Pancreas (tissue), 10 donors: ENCODE measurements around the gene ANKDD1B. TPM values are rescaled to one million over a fixed set of nuclear protein-coding genes. Genes with fewer than 3 reads are reported as not detected.
A peak's percentile ranks its signal among the peaks of the same experiment; 100 is the strongest.
"Not testable (repeated sequence)": the region's sequence is repeated elsewhere in the genome, so short reads cannot be mapped to it uniquely, and the experiment has no call there.

Source experiments
- ATAC-seq, 4 donors: fragments of 200-7000 bp; cut with Tn5 transposase; one replicate each; pipeline versions ENCODE4 v1.8.0 to v1.9.1; 2020; ENCODE audit warnings: mild to moderate bottlenecking in 4 of 4, moderate library complexity in 4 of 4
- DNase-seq, 6 donors: peaks; one replicate each; pipeline ENCODE4 v3.0.0-alpha.2; 2020
- FAIRE-seq: peaks from 2 replicates; lab custom pipeline; 2012; peaks lifted over from hg19 to GRCh38; lab: Jason Lieb, UNC
- H3K27ac ChIP-seq, 4 donors: fragments of 200-600 bp; sonication (generic); 1 replicate in 3 of 4; 2 replicates in 1 of 4; pipeline versions ENCODE4 v1.5.0 to v1.8.0; 2020
- H3K27me3 ChIP-seq, 4 donors: fragments of 200-600 bp; one replicate each; pipeline ENCODE4 v1.8.0; 2021
- H3K36me3 ChIP-seq, 3 donors: fragments of 200-600 bp; sonication (generic) in 1 of 3; one replicate each; pipeline versions ENCODE4 v1.5.0 to v1.8.0; 2020 to 2021
- H3K4me1 ChIP-seq, 3 donors: fragments of 200-600 bp; one replicate each; pipeline ENCODE4 v1.8.0; 2021
- H3K4me3 ChIP-seq, 4 donors: fragments of 200-600 bp; sonication (generic) in 2 of 4; one replicate each; pipeline versions ENCODE4 v1.5.0 to v1.8.0; 2020 to 2021
- H3K9me3 ChIP-seq, 4 donors: fragments of 200-600 bp; one replicate each; pipeline ENCODE4 v1.8.0; 2021
- WGBS, 2 donors: extraction: QIAGEN DNeasy Blood & Tissue Kit; methylation state at CpG; one replicate each; pipeline ENCODE4 v1.1.7; 2013; 5-methylcytosine and 5-hydroxymethylcytosine counted together
- intact Hi-C, 3 donors: fragments of 100-400 bp; cut with DNase I; formaldehyde crosslinking; loops; one replicate each; pipeline versions ENCODE4 v1.11.1 to v1.14.2; 2022
- polyA plus RNA-seq, 2 donors: library from polyadenylated mRNA; stranded (reverse); fragments of 200-250 nt; gene quantifications; one replicate each; pipeline ENCODE4 v1.2.3, GENCODE V29; 2013
- total RNA-seq, 6 donors: library from RNA; stranded (reverse); fragmentation: NEBNext Ultra II Directional in 4 of 6; extraction: Animal tissue kit (Norgen Biotek cat#: 25700) in 4 of 6; gene quantifications; one replicate each; pipeline versions ENCODE4 v1.2.1 to v1.2.4, GENCODE V29; 2021 to 2023
- TF ChIP-seq, protein P1 (sequence below), 4 donors: fragments of 200-600 bp; sonication (generic) in 3 of 4; IDR thresholded peaks; one replicate each; pipeline versions ENCODE4 v1.5.0 to v1.8.0; 2021; ENCODE audit warnings: antibody characterized with exemption in 4 of 4
- donor health status: healthy with polysubstance abuse.
- donor health status: DM: no; HTN: no; CAD: no; lungs with moderate emphysema.
- donor health status: DM: no; HTN: no; CAD: no.
- donor health status: control.
- donor health status: control.
- donor health status: Bipolar disorder and iron deficiency.
- donor health status: DM: yes; HTN: yes; CAD: no.
- donor health status: DM: no; HTN: no; CAD: no.
- donor health status: DM: no; HTN: no; CAD: no.
- donor health status: DM: yes; HTN: yes; CAD: no.

ANKDD1B gene
- total and polyA plus RNA-seq, 8 donors: 0.38 to 1.3 (median 0.60) TPM

DNA sequence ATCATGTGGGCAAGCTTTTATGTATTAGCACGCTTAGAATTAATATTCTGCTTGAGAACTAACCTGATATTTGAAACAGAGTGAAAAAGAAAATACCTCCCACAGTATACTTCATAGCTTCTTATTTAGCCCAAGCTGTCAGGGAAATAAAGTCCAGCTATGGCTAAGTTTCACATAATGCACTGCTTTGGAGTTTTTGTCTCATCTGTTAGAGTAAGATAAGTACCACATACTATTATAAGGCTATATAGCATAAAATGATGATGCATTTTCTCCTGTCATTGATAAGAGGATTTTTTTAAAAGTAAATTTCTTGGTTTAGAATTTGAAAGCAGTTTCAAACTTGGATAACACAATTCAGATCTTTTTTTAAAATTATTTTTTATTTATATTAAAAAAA is 2.4 kb upstream of the ANKDD1B start:
- H3K36me3 ChIP-seq: no peaks in the 10 kb centered on the region
- no peaks in the 10 kb centered on the region for H3K4me1 ChIP-seq
- H3K27ac ChIP-seq: no peak overlapping the region
- no peaks in the 10 kb centered on the region for H3K9me3 ChIP-seq
- FAIRE-seq (no peak), DNase-seq (no peak), ATAC-seq (no peak)
- TF ChIP-seq, protein P1, sequence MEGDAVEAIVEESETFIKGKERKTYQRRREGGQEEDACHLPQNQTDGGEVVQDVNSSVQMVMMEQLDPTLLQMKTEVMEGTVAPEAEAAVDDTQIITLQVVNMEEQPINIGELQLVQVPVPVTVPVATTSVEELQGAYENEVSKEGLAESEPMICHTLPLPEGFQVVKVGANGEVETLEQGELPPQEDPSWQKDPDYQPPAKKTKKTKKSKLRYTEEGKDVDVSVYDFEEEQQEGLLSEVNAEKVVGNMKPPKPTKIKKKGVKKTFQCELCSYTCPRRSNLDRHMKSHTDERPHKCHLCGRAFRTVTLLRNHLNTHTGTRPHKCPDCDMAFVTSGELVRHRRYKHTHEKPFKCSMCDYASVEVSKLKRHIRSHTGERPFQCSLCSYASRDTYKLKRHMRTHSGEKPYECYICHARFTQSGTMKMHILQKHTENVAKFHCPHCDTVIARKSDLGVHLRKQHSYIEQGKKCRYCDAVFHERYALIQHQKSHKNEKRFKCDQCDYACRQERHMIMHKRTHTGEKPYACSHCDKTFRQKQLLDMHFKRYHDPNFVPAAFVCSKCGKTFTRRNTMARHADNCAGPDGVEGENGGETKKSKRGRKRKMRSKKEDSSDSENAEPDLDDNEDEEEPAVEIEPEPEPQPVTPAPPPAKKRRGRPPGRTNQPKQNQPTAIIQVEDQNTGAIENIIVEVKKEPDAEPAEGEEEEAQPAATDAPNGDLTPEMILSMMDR (IDR thresholded peaks at IDR 0.05): no peak
- no peaks in the 10 kb centered on the region for H3K27me3 ChIP-seq
- WGBS, 2 donors: 93 to 100% methylated on average over 1 of the region's 1 CpG
- intact Hi-C loops: no loop called here
- no peak overlapping the region for H3K4me3 ChIP-seq

DNA sequence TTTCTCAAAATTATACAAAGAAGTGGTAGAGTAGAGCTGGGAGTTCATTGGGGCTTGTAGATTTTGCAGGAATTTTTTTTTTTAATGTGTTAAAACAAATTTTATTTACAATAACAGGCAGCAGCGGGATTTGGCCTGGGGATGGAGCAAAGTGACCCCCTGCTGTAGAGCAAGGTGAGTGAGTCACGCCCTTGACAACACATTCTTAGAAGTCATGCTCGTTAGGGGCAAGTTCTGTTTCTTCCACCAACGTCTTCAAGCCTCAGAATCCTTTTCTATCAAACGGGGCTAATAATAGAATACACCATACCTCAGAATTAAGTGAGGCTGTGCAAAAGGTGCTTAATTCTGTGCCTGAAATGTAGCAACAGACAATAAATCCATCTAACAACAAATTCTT is 1.1 kb upstream of the ANKDD1B start:
- 89 to 95% methylated on average over 5 of the region's 5 CpGs for WGBS, 2 donors
- no peak for FAIRE-seq

DNA sequence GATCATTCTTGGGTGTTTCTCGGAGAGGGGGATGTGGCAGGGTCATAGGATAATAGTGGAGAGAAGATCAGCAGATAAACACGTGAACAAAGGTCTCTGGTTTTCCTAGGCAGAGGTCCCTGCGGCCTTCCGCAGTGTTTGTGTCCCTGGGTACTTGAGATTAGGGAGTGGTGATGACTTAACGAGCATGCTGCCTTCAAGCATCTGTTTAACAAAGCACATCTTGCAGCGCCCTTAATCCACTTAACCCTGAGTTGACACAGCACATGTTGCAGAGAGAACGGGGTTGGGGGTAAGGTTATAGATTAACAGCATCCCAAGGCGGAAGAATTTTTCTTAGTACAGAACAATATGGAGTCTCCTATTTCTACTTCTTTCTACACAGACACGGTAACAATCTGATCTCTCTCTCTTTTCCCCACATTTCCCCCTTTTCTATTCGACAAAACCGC is 368 bp upstream of the ANKDD1B start:
- H3K27me3 ChIP-seq, H3K36me3 ChIP-seq, DNase-seq, intact Hi-C loops, FAIRE-seq, H3K4me1 ChIP-seq, H3K9me3 ChIP-seq: not testable (repeated sequence)
- 8 to 10% methylated on average over 11 of the region's 11 CpGs for WGBS, 2 donors
- peak overlapping the region in 2 of 4 donors; percentile 44 to 46 for H3K27ac ChIP-seq
- peak overlapping the region; percentile 36 to 61 (median 52) for H3K4me3 ChIP-seq
- ATAC-seq: peak; percentile 33 to 45 (median 35)

More for the DNA sequence above, 1.1 kb upstream of the ANKDD1B start:
- DNase-seq (no peak), ATAC-seq (no peak)
- intact Hi-C loops: no loop called here
- H3K27me3 ChIP-seq: no peaks in the 10 kb centered on the region
- no peak overlapping the region for H3K27ac ChIP-seq
- no peaks in the 10 kb centered on the region for H3K4me1 ChIP-seq
- H3K4me3 ChIP-seq: no peak overlapping the region
- TF ChIP-seq, protein P1 (IDR thresholded peaks at IDR 0.05): no peak
- H3K36me3 ChIP-seq: no peaks in the 10 kb centered on the region
- H3K9me3 ChIP-seq: no peaks in the 10 kb centered on the region

DNA sequence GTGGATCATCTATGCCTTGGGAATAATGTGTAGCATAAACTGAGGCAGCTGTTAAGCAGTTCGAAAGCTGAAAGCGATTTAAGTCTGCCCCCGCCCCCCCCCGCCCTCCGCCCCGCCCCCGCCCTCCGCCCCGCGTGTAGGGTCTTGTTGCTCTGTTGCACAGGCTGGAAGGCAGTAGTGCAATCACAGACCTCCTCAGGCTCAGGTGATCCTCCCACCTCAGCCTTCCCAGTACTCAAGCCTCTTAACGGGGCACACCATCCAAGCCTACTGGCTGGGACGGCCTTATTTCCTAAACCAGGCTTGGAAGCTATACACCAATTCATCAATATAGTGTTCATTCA is 945 bp downstream of the ANKDD1B start:
- no peak for FAIRE-seq

DNA sequence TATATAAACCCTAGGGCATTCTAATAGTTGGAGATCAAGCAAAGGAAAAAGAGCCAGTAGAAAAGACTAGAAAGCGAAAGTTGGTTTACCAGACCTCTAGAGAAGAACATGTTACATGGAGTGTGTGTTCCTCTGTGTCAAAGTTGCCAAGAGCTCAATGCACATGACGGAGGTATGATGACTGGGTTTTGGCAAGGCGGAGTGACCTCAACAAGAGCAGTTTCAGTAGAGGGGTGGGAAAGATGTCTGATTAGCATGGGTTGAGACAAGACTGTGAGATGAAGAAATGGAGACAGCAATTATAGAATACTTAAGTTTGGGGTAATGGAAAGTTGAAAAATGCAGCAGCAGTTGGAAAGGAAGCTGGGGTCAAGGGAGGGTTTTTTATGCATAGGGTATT is 1.6 kb downstream of the ANKDD1B start:
- intact Hi-C loops: no loop called here
- ATAC-seq: no peak
- 95 to 96% methylated on average over 3 of the region's 3 CpGs for WGBS, 2 donors

More for the DNA sequence above, 945 bp downstream of the ANKDD1B start:
- Histone ChIP-seq H3K4me3 (peak overlapping the region in 2 of 4 donors; percentile 55 to 61), H3K9me3 (no peaks in the 10 kb centered on the region), H3K4me1 (no peaks in the 10 kb centered on the region), H3K27ac (no peak overlapping the region), H3K36me3 (no peaks in the 10 kb centered on the region), H3K27me3 (no peaks in the 10 kb centered on the region)
- TF ChIP-seq, protein P1 (IDR thresholded peaks at IDR 0.05): no peak
- no peak for DNase-seq
- 22 to 25% methylated on average over 11 to 12 of the region's 12 CpGs for WGBS, 2 donors
- intact Hi-C loops: no loop called here
- ATAC-seq: peak in 2 of 4 donors; percentile 4 to 22

More for the DNA sequence above, 1.6 kb downstream of the ANKDD1B start:
- H3K36me3 ChIP-seq: no peaks in the 10 kb centered on the region
- no peak overlapping the region for H3K27ac ChIP-seq
- FAIRE-seq (no peak), DNase-seq (no peak)
- H3K27me3 ChIP-seq: no peaks in the 10 kb centered on the region
- no peaks in the 10 kb centered on the region for H3K9me3 ChIP-seq
- no peaks in the 10 kb centered on the region for H3K4me1 ChIP-seq
- H3K4me3 ChIP-seq: no peak overlapping the region
- TF ChIP-seq, protein P1 (IDR thresholded peaks at IDR 0.05): no peak
